Measurements from ENCODE around the gene NTM. TPM values are rescaled to one million over a fixed set of nuclear protein-coding genes. Genes with fewer than 3 reads are reported as not detected.

NTM gene
- polyA plus RNA-seq, 1 donor (not counting 4 experiments of a cell fraction or from before 2014, with no cell fraction given): 47.9 TPM

GRCh38 chr11:132077416-132077815 lies 707.0 kb downstream of the NTM start:
- no peak overlapping the region for H3K4me2 ChIP-seq (ENCODE audit: control insufficient read depth, extremely low read depth, insufficient read depth, low read depth, low read length)
- H2AFZ ChIP-seq (ENCODE audit: control insufficient read depth, low read length): no peak overlapping the region
- dilution Hi-C loops (cut with MboI; ENCODE audit: extremely low pct_ligation_motif_present, low sequenced_read_pairs): no loop called here

GRCh38 chr11:132078264-132079076 lies 708.1 kb downstream of the NTM start:
- Histone ChIP-seq H3K9ac (ENCODE audit: control insufficient read depth, extremely low read depth, insufficient read depth, low read length) (no peak overlapping the region), H3K36me3 (ENCODE audit: control insufficient read depth in 2 of 2, extremely low read depth in 1 of 2, insufficient read depth in 2 of 2, low read length in 2 of 2) (no peaks in the 10 kb centered on the region), H3K79me2 (ENCODE audit: control insufficient read depth, insufficient read depth, low read length) (peaks cover 6% of the 10 kb centered on the region), H3K27ac (ENCODE audit: control insufficient read depth, insufficient read depth, low read length) (no peak overlapping the region), H3K4me3 (ENCODE audit: control insufficient read depth in 2 of 3, extremely low read depth in 1 of 3, insufficient read depth in 2 of 3, low read depth in 1 of 3, low read length in 3 of 3) (no peak overlapping the region), H3K9me1 (ENCODE audit: control insufficient read depth, extremely low read depth, insufficient read depth, low read length) (no peaks in the 10 kb centered on the region), H3K4me2 (ENCODE audit: control insufficient read depth, extremely low read depth, insufficient read depth, low read depth, low read length) (no peak overlapping the region), H4K20me1 (ENCODE audit: control insufficient read depth, extremely low read depth, insufficient read depth, low read length) (no peaks in the 10 kb centered on the region), H3K4me1 (ENCODE audit: control insufficient read depth, extremely low read depth, insufficient read depth, low read length) (peaks cover 36% of the 10 kb centered on the region), H3K27me3 (ENCODE audit: control insufficient read depth, extremely low read depth, insufficient read depth, low read length) (no peaks in the 10 kb centered on the region), H2AFZ (ENCODE audit: control insufficient read depth, low read length) (no peak overlapping the region), H3K9me3 (ENCODE audit: control insufficient read depth, low read depth, low read length) (peaks cover 5% of the 10 kb centered on the region)
- FAIRE-seq (no peak), DNase-seq (ENCODE audit: low read depth, low spot score) (no peak)
- TF ChIP-seq CTCF (optimal IDR thresholded peaks at IDR 0.05 in 1 of 3, IDR thresholded peaks at IDR 0.05 in 1 of 3, conservative IDR thresholded peaks at IDR 0.05 in 1 of 3; ENCODE audit: extremely low read depth in 1 of 3, insufficient read depth in 2 of 3, low read length in 3 of 3) (no peak), EZH2 (IDR thresholded peaks at IDR 0.05; ENCODE audit: low read length) (no peak)
- dilution Hi-C loops (cut with MboI; ENCODE audit: extremely low pct_ligation_motif_present, low sequenced_read_pairs): no loop called here

More at GRCh38 chr11:132077416-132077815, 707.0 kb downstream of the NTM start:
- H3K79me2 ChIP-seq (ENCODE audit: control insufficient read depth, insufficient read depth, low read length): peaks cover 6% of the 10 kb centered on the region
- H3K27me3 ChIP-seq (ENCODE audit: control insufficient read depth, extremely low read depth, insufficient read depth, low read length): no peaks in the 10 kb centered on the region
- peak overlapping the region; percentile 36 for H3K27ac ChIP-seq (ENCODE audit: control insufficient read depth, insufficient read depth, low read length)
- H3K36me3 ChIP-seq (ENCODE audit: control insufficient read depth in 2 of 2, extremely low read depth in 1 of 2, insufficient read depth in 2 of 2, low read length in 2 of 2): no peaks in the 10 kb centered on the region
- H3K4me1 ChIP-seq (ENCODE audit: control insufficient read depth, extremely low read depth, insufficient read depth, low read length): peaks cover 47% of the 10 kb centered on the region
- no peaks in the 10 kb centered on the region for H4K20me1 ChIP-seq (ENCODE audit: control insufficient read depth, extremely low read depth, insufficient read depth, low read length)
- TF ChIP-seq CTCF (optimal IDR thresholded peaks at IDR 0.05 in 1 of 3, IDR thresholded peaks at IDR 0.05 in 1 of 3, conservative IDR thresholded peaks at IDR 0.05 in 1 of 3; ENCODE audit: extremely low read depth in 1 of 3, insufficient read depth in 2 of 3, low read length in 3 of 3) (no peak), EZH2 (IDR thresholded peaks at IDR 0.05; ENCODE audit: low read length) (no peak)
- no peak overlapping the region for H3K9ac ChIP-seq (ENCODE audit: control insufficient read depth, extremely low read depth, insufficient read depth, low read length)
- FAIRE-seq: peak; percentile 48
- H3K9me3 ChIP-seq (ENCODE audit: control insufficient read depth, low read depth, low read length): peaks cover 1% of the 10 kb centered on the region
- DNase-seq (ENCODE audit: low read depth, low spot score): no peak
- no peaks in the 10 kb centered on the region for H3K9me1 ChIP-seq (ENCODE audit: control insufficient read depth, extremely low read depth, insufficient read depth, low read length)
- no peak overlapping the region for H3K4me3 ChIP-seq (ENCODE audit: control insufficient read depth in 2 of 3, extremely low read depth in 1 of 3, insufficient read depth in 2 of 3, low read depth in 1 of 3, low read length in 3 of 3)
